Suprapubic skin (tissue), 3 donors: ENCODE data around the gene RPGRIP1L.

ENCODE experiments used
- EP300 ChIP-seq: sonication (generic); formaldehyde crosslinking; IDR thresholded peaks from one replicate; pipeline ENCODE4 v1.6.1; 2017; ENCODE audit warnings: antibody characterized with exemption
- POLR2A ChIP-seq, 2 donors: fragments of 450-650 bp; IDR thresholded peaks; one replicate each; pipeline ENCODE4 v1.6.1; 2017; ENCODE audit warnings: antibody characterized with exemption in 2 of 2, mild to moderate bottlenecking in 2 of 2, moderate library complexity in 2 of 2
- TF ChIP-seq, protein P1 (sequence below), 2 donors: fragments of 200-600 bp in 1 of 2; fragments of 450-650 bp in 1 of 2; sonication (generic) in 1 of 2; IDR thresholded peaks; one replicate each; pipeline ENCODE4 v1.5.1; 2016 to 2019; ENCODE audit warnings: antibody characterized with exemption in 2 of 2, mild to moderate bottlenecking in 1 of 2, moderate library complexity in 1 of 2

DNA sequence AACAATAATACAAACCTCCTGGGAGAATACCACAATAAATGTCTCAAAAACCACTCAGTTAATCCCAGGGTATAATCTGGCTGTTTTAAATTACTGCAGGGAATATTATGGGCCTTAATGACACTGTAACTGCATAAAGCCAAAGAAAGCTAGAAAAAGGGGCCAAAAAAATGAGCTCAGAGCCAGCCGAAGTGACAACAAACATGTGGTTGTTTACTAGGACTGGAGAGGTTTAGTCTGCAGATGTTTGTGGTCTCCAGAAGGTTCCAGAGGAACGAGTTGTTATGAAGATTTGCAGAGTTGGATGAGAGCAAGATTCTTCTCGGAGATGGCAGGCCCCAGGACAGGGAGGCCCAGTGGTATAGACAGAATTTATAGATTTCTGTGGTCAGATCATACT lies 103.5 kb downstream of the RPGRIP1L start:
- TF ChIP-seq, protein P1, sequence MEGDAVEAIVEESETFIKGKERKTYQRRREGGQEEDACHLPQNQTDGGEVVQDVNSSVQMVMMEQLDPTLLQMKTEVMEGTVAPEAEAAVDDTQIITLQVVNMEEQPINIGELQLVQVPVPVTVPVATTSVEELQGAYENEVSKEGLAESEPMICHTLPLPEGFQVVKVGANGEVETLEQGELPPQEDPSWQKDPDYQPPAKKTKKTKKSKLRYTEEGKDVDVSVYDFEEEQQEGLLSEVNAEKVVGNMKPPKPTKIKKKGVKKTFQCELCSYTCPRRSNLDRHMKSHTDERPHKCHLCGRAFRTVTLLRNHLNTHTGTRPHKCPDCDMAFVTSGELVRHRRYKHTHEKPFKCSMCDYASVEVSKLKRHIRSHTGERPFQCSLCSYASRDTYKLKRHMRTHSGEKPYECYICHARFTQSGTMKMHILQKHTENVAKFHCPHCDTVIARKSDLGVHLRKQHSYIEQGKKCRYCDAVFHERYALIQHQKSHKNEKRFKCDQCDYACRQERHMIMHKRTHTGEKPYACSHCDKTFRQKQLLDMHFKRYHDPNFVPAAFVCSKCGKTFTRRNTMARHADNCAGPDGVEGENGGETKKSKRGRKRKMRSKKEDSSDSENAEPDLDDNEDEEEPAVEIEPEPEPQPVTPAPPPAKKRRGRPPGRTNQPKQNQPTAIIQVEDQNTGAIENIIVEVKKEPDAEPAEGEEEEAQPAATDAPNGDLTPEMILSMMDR (IDR thresholded peaks at IDR 0.05), result no peak
- TF ChIP-seq EP300 (no peak), POLR2A (IDR thresholded peaks at IDR 0.05) (no peak)
